OCI-LY7 (cell line): ENCODE data around the gene TCP11.

Experiments
- CTCF ChIP-seq: fragments of 200-600 bp; sonication (generic); conservative IDR thresholded peaks from 2 replicates; pipeline ENCODE4 v1.5.1; 2014; ENCODE audit warnings: mild to moderate bottlenecking, antibody characterized with exemption, low read length, moderate library complexity, mixed read lengths
- EZH2phosphoT487 ChIP-seq: fragments of 200-600 bp; sonication (generic); IDR thresholded peaks from 2 replicates; pipeline ENCODE4 v1.6.1; 2018; ENCODE audit warnings: low read depth, borderline replicate concordance, mild to moderate bottlenecking, mixed run types, antibody characterized with exemption, low read length, moderate library complexity, mixed read lengths

GRCh38 chr6:35177157-35177556 lies 36.0 kb upstream of the TCP11 start:
- TF ChIP-seq CTCF (no peak), EZH2phosphoT487 (no peak)
